ENCODE data around the gene SORT1.

DNA sequence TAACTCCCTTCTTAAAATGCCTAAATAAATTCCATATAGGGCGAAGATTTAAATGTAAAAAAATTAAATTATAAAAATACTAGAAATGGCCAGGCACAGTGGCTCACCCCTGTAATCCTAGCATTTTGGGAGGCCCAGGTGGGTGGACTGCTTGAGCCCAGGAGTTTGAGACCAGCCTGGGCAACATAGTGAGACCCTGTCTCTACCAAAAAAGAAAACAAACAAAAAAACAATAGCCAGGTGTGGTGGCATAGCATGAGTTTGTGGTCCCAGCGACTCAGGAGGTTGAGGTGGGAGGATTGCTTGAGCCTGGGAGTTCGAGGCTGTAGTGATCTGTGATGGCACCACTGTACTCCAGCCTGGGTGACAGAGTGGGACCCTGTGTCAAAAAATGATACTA is 17.8 kb downstream of the SORT1 start:
- TF ChIP-seq BACH2 (CRISPR knock-in tag; IDR thresholded peaks at IDR 0.05; ENCODE audit: borderline replicate concordance): no peak
- TF ChIP-seq RARB (CRISPR knock-in tag; IDR thresholded peaks at IDR 0.05): no peak
- TF ChIP-seq, protein P1, sequence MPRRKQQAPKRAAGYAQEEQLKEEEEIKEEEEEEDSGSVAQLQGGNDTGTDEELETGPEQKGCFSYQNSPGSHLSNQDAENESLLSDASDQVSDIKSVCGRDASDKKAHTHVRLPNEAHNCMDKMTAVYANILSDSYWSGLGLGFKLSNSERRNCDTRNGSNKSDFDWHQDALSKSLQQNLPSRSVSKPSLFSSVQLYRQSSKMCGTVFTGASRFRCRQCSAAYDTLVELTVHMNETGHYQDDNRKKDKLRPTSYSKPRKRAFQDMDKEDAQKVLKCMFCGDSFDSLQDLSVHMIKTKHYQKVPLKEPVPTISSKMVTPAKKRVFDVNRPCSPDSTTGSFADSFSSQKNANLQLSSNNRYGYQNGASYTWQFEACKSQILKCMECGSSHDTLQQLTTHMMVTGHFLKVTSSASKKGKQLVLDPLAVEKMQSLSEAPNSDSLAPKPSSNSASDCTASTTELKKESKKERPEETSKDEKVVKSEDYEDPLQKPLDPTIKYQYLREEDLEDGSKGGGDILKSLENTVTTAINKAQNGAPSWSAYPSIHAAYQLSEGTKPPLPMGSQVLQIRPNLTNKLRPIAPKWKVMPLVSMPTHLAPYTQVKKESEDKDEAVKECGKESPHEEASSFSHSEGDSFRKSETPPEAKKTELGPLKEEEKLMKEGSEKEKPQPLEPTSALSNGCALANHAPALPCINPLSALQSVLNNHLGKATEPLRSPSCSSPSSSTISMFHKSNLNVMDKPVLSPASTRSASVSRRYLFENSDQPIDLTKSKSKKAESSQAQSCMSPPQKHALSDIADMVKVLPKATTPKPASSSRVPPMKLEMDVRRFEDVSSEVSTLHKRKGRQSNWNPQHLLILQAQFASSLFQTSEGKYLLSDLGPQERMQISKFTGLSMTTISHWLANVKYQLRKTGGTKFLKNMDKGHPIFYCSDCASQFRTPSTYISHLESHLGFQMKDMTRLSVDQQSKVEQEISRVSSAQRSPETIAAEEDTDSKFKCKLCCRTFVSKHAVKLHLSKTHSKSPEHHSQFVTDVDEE (CRISPR knock-in tag; IDR thresholded peaks at IDR 0.05): no peak
- no peak for TF ChIP-seq ARNTL (CRISPR knock-in tag; IDR thresholded peaks at IDR 0.05; ENCODE audit: borderline replicate concordance, low read depth)
- no peak for TF ChIP-seq OSR1 (CRISPR knock-in tag; IDR thresholded peaks at IDR 0.05)
- TF ChIP-seq SNAI2 (CRISPR knock-in tag; IDR thresholded peaks at IDR 0.05): no peak

Data from SK-N-SH treated with all-trans-retinoic acid at 6 μM for 48 hours (cell line).